IPS DF 4.7 (cell line): ENCODE measurements around the gene ATF6.

Experiments used
- DNase-seq: peaks from one replicate; pipeline ENCODE4 v3.0.0-alpha.2; 2013; ENCODE audit warnings: low spot score; ENCODE audit errors: extremely low read depth

Gene ATF6

DNA sequence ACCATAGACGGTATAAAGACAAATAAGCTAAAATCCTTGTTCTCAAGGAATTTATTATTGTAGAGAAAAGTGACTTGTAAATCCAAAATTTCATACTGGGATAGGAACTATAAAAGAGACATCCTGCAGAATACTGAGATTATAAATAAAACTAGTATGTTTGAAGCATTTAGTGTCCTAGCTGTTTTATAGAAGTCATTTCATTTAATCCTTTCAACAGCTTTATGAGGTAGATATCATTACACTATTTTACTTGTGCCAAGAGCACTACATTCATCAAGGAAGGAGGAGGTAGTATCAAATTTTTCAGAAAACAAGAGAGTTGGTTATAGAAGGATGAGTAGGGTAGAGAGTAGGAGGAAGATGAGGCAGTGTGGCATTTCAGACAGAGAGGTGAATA lies 119.6 kb downstream of the ATF6 start:
- no peak for DNase-seq

- no peak for DNase-seq
Observed at GRCh38 chr1:161886589-161886988, 120.5 kb downstream of the ATF6 start.

DNA sequence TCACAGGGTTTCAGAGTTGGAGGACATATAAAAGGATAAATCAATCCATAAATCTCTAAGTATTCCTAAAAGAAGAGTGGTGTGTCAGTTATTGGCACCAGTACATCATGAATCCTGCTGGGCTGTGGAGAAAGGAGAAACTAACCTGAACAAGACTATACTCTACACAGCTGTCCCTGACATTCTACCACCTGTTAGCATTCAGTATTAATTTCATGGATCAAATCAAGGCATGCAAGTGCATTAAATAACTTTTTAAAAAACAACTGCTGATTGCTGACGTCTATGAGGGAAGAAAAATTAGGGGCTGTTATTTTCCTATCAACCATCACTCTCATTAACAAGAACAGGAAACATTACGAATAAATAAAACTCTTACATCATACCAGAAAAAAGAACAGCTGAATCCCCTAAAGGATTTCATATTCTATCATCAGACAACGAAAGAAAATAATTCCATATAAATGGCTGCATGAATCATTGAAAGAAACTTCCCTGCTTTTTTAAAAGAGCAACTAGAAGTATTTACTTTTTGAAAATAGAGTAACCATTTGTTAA lies 121.7 kb downstream of the ATF6 start:
- DNase-seq, result no peak

DNA sequence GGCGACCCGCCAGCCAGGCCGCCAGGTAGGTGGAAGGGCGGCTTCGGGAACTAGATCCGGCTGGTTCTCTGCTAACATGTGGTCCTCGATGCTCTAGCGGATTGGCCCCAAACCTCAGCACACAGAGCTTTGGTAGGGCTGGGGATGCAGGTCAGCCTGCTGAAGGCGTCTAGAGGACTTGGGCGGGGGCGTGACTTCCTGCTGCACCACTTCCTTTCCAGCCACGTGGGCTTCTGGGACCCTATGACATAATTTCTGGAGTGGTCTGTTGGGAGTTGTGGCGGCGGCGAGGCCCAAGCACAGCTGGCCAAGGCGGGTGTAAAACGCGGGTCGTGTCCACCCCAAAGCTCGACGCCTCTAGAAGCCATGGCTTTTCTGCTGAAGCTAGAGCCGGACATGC lies 124.5 kb downstream of the ATF6 start:
- no peak for DNase-seq

DNA sequence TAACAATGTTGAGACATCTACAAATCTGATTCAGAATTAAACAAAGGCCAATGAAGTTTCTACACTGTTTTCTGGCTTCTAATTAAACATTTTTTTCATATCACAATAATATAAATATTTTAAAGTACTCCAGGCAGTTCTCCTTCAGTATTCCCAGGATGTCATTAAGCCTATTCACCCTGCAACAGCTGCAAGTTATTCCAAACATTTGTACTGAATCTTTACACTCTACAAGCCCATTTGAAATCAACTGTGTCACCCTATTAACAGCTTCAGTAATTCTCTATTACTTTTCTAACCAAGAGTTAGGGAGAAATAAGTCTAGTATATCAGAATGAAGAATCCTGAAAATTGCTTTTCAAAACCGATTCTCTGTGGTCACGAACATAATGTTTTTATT lies 133.0 kb downstream of the ATF6 start:
- no peak for DNase-seq

- DNase-seq, result no peak
Observed at GRCh38 chr1:161900160-161900559, 134.0 kb downstream of the ATF6 start.

DNA sequence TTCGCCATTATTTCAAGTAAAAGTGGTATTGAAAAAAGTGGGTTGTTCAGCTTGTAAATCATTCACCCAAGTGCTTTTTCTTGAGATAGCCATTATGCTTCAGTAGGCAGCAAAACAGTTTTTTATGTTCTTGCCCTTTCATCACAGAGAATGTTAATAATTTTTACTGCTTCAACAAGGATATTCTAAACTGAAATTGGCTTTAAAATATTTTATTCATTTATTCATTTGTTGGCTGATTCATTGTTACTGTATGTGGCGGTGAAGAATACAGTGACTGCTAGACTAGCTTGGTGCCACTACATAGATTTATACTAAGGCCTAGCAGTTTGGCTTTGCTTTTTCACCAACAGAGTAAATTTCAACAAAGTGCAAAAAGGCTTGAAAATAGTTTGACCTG lies 136.1 kb downstream of the ATF6 start:
- DNase-seq, result no peak

GRCh38 chr1:161905269-161905884 lies 139.3 kb downstream of the ATF6 start:
- peak; percentile 19 for DNase-seq

DNA sequence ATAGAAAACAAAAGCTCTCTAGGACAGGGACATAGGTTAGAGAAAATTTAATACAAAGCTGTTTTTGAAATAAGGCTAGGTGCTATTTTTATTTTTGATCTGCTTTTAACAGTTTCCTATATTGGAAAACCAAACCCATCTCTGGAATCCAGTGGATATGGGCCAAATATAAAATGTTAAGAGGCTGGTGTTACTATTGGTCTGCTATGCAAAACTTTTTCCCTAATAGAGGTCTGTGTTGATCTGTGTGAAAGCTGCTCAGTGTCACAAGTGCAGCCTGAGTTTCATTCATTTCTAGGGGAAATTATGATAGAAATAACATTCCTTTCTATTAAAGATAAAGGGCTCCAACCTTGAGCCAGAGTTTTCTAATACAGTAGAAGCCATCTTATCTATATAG lies 141.1 kb downstream of the ATF6 start:
- DNase-seq, result no peak

DNA sequence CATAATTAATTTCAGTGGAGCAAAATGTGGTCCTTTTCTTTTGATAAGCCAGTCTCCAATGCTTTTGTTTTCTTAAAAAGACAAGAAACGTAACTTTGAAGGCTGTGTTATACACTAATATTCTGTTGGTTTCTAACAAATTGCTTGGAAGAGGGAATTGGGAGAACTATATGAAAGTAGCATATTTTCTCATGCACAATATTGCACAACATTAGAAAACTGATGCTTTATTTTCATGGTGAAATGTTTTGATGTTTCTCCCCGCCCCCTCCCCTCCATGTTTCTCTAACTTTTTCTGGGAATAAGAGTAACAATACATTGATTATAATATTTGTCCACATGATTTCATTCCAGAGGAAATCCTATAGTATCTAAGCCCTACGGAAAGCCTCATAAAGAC lies 142.1 kb downstream of the ATF6 start:
- DNase-seq, result no peak

DNA sequence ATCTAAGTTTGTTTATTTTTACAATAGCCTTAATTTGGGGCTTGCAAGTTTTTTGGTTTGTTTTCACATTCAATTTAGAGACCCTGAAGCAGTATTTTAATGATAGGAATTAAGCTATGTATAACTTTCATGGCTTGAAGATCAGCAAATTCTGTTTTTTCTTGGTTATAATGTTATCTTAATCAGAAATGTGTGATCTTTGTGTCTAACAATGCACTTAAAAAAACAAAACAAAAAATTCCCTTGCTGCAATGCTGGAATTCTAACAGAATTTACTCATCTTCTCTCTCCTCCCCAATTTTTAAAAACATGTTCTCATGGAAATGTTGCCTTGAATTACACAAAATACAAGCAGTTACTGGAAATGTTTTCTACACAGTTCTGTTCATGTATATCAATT lies 144.5 kb downstream of the ATF6 start:
- DNase-seq, result no peak

- DNase-seq, result no peak
Observed at GRCh38 chr1:161913482-161914140, 147.5 kb downstream of the ATF6 start.

DNA sequence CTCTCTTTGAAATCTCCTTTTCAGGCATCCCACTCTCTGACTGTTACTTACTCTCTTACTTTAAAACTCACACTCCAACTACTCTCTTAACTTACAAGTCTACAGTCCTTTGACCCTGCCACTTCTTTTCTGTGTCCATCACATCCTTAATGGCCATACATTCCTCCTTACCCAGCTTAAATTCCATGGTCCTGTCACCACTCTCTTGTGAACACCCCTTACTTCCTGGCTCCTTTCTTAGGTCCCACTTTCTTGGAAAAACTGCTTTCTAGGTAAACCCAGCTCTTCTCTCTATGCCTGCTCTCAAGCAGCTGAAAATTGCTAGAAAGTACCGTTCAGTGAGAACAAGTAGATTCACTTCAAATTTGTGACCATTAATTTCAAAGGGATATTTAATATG lies 148.5 kb downstream of the ATF6 start:
- no peak for DNase-seq

DNA sequence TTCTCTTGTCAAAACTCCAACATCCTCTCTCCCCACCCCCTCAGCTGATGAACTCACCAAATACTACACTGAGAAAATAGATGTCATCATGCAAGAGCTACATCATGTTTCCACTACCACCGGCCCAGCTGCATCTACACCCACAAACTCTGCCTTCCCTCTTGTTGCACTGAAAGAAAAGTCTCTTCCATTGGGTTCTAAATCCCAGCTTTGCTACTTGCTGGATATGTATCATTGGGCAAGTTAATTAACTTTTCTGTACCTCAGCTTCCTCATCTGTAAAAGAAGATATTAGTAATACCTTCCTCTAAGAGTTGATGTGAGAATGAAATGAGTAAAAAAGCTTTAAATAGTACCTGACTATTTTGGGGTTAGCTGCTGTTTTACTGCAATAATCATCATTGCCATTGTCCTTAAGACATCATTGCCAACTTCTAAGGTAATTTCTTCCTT lies 149.0 kb downstream of the ATF6 start:
- no peak for DNase-seq

DNA sequence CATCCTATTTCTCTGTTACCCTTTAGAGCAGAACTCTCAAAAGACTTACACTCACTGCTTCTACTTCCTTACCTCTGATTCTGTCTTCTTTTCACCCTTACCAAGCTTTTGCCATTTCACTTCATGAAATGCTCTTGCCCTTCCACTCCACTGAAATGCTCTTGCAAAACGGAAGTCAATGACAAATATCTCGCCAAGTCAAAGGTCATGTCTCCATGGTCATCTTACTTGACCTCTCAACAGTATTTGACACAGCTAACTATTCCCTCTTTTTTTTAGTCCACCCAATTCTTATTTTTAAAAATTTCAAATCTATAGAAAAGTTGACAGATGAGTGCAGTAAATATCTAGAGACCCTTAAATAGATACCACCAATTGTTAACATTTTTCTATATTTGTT lies 149.9 kb downstream of the ATF6 start:
- DNase-seq, result no peak

GRCh38 chr1:161919229-161919628 lies 153.1 kb downstream of the ATF6 start:
- no peak for DNase-seq

DNA sequence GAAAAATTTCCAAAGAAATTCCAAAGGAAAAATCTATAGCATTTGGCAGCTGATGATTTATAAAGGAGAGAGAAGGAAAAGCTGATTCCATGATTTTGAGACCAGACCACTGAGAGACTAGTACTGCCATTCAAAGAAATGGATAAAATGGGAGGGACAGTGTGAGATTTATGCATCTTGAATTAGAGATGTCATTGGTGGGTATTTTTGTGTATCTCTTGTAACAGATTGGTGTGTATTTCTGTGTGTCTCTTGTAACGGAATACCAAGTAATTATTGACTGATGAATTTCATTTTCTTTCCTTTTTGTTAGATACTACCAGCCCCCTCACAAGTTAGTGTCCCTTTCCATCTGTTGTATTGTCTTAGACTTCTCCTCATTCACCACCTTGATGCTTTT lies 155.4 kb downstream of the ATF6 start:
- DNase-seq, result no peak

DNA sequence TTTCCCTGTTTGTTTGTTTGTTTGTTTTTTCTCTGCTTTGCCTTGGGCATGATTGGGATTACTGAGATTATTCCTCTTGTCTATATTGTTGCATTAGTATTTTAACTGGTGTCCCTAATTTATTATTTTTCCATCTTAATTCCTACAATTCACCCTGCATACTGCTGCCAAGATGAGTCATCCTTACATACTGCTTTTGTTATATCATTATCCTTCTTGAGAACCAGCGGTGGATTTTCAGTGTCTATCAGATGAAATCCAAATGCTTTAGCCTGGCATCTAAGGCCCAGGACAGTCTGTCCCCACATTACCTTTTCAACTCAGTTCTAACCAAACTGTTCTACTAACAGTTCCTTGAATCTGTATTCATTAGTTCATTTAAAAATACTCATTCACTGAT lies 155.9 kb downstream of the ATF6 start:
- DNase-seq, result no peak

DNA sequence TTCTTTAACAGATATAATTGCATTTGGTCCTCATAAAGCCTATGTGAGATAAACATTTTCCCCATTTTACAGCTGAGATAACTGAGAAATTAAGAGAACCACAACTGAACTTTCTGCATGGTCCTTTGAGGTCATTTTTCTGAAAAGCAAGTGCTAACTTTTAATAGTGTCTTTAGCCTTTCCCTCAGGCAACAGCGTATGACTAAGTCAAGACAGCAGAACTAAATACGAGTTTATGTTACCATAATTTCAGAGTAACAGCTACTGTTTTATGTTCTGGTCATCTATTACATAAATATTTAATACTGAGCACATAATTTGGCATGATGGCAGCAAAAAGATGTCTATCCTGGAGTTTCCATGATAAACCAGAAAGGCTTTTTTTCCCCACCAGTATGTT lies 161.9 kb downstream of the ATF6 start:
- DNase-seq, result no peak

DNA sequence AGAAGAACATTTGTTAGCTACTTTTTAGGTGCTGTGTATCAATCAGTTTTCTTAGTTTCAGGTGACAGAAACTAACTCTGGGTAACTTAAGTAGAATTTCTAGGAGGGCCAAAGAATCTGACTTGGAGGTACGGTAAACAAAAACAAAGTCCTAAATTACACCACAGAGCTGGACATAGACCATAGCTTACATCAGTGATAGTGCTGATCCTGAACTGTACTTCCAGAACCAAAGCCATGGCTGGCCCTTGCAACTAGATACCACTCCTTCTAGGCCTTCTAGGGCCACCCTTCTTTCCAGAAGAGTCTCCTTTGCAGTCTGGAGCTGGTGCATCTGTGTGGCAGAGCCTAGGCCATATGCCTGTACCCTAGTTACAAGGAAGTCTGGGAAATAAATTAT lies 163.0 kb downstream of the ATF6 start:
- no peak for DNase-seq

DNA sequence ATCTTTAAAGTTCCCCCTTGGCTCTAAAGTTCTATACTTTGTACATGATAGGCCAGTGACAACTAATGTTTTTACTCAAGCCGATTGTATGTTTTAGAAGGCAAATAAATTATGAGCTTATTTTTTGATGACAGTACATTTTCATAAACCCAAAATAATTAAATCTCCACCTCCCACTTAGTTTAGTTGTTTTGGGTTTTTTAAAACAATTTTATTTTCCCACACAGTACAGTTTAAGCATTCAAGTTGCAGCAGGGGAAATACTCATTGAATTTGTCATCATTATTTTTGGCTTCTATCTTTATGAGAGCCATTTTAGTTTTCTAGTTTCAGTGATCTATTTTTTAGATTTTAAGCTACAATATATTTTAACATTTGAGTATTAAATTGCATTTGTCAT lies 163.9 kb downstream of the ATF6 start:
- no peak for DNase-seq

DNA sequence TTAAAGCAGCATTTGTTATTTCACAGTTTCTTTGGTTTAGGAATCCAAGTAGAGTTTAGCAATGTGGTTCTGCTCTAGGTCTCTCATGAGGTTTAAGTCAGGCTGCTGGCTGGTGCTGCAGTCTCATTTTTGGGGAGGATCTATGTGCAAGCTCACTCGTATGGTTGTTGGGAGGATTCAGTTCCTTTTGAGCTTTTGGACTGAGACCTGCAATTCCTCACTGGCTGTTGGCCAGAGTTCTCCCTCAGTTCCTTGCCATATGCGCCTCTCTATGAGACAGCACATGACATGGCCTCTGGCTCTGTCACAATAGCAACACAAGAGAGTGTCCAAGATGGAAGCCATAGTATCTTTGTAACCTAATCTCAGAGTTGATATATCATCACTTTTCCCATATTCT lies 166.5 kb downstream of the ATF6 start:
- DNase-seq, result no peak
